NCI-H774 (cell line): ENCODE data around the gene HES4.
"Not testable (repeated sequence)": the region's sequence is repeated elsewhere in the genome, so short reads cannot be mapped to it uniquely, and the experiment has no call there.

Source experiments
- DNase-seq: peaks from one replicate; lab custom pipeline; 2025; lab: John Stamatoyannopoulos, UW

The HES4 gene

DNA sequence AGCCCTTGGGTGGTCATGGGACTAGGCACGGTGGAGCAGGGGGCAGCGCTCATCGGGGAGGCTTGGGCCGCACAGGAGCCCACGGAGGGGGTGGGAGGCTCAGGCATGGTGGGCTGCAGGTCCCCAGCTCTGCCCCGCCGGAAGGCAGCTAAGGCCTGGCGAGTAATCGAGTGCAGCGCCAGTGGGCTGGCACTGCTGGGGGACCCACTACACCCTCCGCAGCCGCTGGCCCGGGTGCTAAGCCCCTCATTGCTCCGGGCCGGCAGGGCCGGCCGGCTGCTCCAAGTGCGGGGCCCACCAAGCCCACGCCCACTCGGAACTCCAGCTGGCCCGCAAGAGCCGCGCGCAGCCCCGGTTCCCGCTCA, 18.4 kb upstream of the HES4 start:
- not testable (repeated sequence) for DNase-seq

DNA sequence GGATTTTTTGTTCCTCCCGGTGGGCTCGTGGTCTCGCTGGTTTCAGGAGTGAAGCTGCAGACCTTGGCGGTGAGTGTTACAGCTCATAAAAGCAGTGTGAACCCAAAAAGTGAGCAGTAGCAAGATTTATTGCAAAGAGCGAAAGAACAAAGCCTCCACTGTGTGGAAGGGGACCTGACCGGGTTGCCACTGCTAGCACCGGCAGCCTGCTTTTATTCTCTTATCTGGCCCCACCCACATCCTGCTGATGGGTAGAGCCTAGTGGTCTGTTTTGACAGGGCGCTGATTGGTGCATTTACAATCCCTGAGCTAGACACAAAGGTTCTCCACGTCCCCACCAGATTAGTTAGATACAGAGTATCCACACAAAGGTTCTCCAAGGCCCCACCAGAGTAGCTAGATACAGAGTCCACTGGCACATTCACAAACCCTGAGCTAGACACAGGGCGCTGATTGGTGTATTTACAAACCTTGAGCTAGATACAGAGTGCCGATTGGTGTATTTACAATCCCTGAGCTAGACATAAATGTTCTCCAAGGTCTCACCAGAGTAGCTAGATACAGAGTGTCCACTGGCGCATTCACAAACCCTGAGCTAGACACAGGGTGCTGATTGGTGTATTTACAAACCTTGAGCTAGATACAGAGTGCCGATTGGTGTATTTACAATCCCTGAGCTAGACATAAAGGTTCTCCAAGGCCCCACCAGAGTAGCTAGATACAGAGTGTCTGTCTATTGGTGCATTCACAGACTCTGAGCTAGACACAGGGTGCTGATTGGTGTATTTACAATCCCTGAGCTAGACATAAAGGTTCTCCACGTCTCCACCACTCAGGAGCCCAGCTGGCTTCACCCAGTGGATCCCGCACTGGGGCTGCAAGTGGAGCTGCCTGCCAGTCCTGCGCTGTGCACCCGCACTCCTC, 17.8 kb upstream of the HES4 start:
- not testable (repeated sequence) for DNase-seq

DNA sequence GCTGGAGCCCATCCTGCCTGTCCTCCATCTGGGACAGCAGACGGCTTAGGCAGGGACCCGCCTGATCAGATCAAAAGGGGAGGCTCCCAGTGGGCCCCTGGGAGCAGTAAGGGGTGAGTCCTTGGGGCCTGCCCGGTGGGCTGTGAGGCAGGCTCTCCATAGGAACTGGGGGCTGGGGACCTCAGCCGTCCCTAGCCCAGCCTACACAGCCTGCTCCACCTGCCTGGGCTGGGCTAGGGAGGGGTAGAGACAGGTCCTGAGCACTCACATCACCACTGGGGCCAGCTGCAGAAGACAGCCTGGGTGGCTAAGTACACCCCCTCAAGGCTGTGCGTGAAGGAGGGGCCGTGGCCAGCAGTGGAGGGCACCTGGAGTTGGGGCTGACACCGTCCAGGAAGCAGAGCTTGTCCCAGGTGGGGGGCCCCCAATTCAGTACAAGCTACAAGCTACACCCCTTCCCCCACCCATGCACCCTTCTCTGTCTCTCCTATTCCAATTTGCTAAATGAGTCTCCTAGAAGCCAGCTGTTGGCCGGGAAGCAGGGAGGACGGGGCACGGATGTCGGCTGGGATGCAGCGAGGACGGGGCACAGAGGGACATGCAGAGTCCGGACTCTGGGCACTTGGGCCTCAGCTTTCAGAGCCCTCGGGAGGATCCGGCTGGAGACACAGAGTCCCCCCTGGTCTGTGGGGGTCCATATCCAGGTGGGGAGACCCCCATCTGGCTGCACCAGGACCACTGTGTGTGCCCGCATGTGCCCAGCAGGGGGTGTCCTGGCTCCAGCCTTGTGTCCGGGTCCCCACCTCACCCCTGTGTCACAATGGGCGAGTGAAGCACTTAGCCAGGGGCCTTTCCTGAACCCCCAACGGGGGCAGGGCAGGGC, 15.1 kb upstream of the HES4 start:
- DNase-seq = no peak

- peak; percentile 2 for DNase-seq
Observed at GRCh38 chr1:1013922-1014648, 14.2 kb upstream of the HES4 start.

GRCh38 chr1:1013105-1013921, 13.4 kb upstream of the HES4 start, which contains the start of gene ISG15:
TSS of gene ISG15 (plus strand) at chr1:1013497. CDS start at chr1:1013574, 77 bp downstream.
- DNase-seq = peak; percentile 50

GRCh38 chr1:1012736-1013104, 12.8 kb upstream of the HES4 start:
- DNase-seq = not testable (repeated sequence)

DNA sequence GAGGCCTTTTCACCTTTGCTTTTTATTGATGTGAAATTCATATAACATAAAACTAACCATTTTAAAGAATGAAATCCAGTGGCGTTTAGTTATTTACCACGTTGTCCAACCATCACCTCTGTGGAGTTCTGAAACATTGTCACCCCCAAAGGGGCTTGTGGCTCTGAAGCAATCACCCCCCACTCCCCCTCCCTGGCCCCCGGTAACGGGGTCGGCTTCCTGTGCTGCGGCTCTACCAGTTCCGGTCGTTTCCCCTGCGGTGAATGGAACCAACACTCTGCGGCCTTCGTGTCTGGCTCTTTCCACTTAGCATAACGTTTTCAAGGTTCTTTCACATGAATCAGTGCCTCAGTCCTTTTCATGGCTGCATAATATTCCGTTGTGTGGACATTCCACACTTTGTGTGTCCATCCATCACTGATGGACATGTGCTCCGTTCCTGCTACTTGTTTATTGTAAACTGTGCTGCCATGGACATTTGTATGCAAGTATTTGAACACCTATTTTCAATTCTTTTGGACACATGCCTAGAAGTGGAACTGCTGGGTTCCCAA, 11.6 kb upstream of the HES4 start:
- no peak for DNase-seq

DNA sequence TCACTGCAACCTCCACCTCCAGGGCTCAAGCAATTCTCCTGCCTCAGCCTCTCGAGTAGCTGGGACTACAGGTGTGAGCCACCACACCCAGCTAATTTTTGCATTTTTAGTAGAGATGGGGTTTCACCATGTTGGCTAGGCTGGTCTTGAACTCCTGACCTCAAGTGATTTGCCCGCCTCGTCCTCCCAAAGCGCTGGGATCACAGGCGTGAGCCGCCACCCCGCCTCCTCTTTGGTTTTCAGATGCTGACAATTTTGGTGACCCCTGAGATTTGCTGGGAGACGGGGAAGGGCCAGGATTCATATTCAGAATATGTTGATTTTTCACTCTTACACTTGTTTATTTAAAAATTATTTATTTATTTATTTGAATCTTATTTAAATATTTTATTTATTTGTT, 10.2 kb upstream of the HES4 start:
- not testable (repeated sequence) for DNase-seq

GRCh38 chr1:1006305-1007159, 6.6 kb upstream of the HES4 start:
- no peak for DNase-seq

- no peak for DNase-seq
Observed at GRCh38 chr1:1005774-1006304, 5.9 kb upstream of the HES4 start.

DNA sequence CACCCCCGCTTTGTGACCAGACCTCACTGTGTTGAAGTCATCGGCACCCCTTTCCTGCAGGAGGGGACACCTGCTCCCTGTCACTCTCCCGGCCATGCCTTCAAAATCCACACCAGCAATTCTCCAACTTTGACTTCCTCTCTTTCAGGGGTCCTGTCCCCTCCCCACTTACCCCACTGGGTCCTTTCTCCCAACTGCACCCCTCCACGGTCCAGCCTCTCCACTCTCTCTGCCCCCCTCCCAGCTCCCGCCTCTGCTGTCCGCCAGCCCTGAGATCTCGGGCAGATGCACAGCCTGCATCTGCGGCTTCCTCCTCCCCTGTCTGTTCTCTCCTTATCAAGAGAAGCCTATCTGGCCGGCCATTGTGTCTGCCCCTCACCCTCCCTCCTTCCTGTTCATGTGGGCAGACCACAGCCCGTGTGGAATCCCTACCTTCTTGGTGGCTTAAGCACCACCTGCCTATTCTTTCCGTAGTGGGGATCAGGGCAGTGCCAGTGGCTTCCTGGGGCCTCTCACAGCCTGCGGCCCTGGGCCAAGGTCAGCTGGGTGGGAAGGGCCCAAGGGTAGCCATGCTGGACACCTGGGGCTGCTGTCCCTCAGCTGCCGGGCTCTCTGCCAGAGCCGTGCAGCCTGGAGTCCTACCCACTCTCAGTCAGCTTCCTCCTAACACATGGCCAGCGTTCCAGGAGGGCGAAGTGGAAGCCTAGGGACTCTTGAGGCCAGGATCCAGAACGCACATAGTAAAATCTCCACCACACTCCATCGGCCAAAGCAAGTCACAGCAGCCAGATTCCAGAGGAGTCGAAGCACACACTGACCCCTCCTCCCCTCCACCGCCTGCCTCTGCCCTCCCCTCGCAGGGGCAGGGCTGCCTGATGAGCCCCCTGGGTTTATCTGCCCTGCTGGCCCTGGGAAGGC, 5.1 kb upstream of the HES4 start:
- peak; percentile 4 for DNase-seq

DNA sequence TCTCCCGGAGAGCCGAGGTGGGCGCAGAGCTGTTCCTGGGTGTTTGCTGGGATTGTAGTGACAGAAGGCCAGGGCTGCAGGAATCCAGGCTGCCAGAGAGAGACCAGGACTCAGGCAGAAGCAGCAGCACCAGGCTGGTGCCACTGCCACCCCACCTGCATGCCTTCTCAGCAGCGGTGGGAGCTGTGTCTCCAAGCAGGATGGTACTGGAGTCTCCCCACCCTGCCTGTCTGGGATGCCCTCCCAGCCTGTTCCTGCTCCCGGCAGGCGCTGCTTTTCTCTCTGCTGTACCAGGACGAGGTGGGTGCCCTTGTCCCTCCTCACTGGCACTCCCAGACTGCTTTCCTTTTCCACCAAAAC, 4.5 kb upstream of the HES4 start:
- no peak for DNase-seq

DNA sequence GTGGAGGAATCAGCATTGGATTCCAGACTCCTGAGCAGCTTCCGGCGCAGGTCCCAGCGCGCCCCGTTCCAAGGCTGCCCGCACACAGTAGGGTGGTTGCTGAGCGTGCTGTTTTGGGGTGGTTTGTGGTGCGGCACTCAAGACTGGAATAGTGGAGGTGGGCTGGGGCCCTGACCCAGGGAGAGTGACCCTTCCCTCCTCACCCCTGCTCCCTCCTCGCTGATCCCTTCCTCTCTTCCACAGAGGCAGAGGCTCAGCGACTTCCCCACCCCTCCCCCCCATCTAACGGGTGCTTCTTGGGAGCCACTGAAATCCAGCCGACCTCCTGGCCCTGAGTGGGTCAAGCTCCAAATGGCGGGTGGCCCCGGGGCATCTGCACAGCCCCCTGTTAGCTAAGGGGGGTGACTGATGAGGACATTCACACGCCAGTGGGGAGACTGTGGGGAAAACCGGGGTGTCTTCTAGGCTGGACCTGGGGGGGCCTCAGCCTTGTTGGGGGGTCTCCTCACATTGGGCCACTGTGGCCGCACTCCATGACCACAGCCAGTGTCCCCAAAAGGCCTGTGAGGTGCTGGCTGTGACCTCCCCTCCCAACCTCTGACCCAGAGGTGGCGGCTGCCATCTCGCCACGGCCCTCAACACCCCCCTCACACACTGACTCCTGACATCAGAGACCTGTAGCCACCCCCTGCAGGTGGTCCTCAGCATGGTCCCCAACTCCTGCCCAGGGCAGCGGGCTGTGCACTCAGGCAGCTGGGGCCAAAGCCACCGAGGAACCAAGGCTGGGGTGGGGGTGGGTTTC, 3.9 kb upstream of the HES4 start:
- no peak for DNase-seq

GRCh38 chr1:1001057-1001783, 1.3 kb upstream of the HES4 start:
- DNase-seq = no peak

DNA sequence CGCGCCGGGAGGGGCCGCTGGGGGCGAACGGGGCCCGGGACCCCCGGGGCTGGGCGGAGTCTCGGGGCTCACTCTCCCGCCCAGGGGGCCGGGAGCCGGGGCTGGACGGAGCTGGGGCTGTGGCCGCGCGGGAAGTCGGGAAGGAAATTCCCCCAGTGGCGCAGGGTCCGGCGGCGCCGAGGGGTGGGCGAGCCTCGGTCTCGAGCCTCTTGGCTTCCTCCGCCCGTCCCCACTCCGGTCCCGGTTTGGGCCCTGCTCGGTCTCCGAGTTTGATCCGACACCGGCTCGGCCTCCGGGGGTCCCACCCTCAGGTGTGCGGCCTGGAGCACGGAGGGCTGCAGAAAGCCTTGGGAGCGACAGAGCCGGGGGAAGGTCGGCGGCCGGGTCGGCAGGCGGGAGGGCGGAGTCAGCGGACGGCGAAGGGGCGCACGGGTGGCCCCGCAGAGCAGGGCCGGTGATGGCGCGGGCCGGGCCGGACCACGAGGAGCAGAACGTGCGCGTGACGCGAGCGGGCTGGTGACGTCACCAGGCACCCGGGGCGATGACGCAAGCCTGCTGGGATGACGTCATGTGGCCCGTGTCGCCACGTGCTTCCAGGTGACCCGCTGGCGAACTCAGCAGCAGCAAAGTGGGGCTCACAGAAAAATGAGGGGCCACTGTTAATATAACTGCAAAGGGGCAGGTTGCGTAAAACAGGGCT, 610 bp upstream of the HES4 start:
- peak; percentile 39 for DNase-seq

- peak; percentile 15 for DNase-seq
Observed at GRCh38 chr1:998995-999724, 737 bp downstream of the HES4 start.
